Stimulated activated CD8-positive, alpha-beta memory T cell treated with anti-CD3 and anti-CD28 coated beads, Interleukin-7, amount 100 ng/mL, for 48 hours (primary cell): ENCODE data around the gene AHSP.
"Not testable (repeated sequence)": the region's sequence is repeated elsewhere in the genome, so short reads cannot be mapped to it uniquely, and the experiment has no call there.

Experiments used
- DNase-seq, 2 donors: peaks; one replicate each; pipeline ENCODE4 v3.0.0-alpha.2; 2020; ENCODE audit warnings: low read depth in 1 of 2; ENCODE audit errors: extremely low read depth in 1 of 2

Gene AHSP

DNA sequence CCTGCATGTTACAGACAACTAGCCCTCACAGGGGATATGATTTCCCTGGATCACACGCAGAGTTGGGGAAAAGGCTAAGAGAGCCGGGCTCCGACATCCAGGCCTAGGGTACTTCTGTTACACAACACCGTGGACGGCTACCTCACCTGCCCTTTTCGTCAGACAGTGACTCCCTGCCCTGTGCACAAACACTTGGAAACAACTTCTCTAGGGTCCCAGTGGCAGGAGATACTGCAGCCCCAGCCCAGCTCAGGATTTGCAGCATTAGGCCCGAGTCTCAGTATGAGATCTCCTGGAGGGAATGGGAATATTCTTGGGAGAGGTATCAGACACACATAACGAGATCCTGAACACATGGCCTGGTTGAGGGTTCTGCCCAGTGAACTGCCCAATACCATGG, 27.8 kb upstream of the AHSP start:
- DNase-seq = no peak

DNA sequence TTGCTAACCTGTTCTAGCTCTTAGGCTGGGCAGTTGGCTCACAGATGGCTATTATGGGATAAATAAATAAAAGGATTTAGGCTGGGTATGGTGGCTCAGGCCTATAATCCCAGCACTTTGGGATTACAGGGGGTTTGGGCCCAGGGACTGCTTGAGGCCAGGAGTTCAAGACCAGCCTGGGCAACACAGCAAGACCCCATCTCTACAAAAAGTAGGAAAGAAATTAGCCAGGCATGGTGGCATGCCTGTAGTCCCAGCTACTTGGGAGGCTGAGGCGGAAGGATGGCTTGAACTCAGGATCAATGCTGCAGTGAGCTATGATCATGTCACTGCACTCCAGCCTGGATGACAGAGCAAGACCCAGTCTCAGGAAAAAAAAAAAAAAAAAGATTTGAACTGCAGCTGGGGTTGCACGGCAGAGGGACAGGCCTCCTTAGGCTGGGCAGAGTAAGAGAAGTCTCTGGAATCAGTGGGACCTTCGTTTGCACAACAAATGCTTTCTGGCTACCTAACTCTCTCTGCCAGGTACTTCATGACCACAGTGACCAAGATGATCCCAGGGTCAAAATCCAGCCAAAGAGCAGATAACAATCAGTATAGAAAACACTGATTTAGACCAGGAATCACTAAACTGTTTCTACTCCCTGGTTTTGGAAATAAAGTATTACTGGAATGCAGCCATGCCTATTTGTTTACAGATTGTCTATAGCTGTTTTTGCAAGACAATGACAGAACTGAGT, 26.3 kb upstream of the AHSP start:
- DNase-seq = no peak

DNA sequence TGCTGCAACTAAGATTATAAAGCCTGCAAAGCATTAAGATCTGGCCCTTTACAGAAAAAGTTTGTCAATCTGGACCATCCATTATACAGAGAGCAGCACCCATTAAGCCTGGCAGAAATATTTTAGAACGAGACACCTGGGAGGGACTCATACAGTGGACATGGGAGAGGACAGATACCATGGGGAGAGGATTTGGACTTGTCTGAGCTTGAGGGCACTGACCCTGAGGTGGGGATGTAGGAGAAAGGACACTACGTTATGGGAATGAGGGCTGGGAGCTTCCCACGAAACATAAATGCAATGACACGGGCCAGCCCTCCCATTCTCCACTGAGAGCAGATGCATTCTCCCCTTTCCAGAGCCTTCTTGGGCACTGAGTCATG, 25.7 kb upstream of the AHSP start:
- DNase-seq = no peak

DNA sequence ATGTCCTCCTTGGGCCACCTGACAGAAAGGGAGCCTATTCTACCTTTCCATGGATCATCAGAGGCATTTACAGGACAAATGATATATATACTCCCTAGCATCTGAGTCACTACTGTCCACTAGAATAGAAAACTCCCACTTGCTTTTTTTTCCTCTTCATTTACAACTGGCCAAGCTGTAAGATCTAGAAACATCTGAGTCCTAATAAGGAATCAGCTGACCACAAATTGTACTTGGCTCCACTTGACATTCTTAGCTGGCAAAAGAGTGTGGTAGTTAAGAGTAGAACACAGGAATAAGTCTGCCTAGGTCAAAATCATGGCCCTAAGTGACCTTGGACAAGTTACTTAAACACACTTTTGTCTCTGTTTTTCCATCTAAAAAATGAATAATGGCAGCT, 24.7 kb upstream of the AHSP start:
- DNase-seq = no peak

DNA sequence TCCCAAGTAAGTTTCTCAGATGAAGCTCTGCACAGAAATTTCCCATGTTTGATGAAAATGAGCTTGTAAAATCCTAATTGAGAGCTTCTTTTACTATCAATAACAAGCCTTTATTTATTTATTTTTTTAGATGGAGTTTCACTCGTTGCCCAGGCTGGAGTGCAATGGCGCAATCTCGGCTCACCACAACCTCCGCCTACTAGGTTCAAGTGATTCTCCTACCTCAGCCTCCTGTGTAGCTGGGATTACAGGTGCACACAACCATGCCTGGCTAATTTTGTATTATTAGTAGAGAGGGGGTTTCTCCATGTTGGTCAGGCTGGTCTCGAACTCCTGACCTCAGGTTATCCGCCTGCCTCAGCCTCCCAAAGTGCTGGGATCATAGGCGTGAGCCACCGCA, 24.1 kb upstream of the AHSP start:
- not testable (repeated sequence) for DNase-seq

DNA sequence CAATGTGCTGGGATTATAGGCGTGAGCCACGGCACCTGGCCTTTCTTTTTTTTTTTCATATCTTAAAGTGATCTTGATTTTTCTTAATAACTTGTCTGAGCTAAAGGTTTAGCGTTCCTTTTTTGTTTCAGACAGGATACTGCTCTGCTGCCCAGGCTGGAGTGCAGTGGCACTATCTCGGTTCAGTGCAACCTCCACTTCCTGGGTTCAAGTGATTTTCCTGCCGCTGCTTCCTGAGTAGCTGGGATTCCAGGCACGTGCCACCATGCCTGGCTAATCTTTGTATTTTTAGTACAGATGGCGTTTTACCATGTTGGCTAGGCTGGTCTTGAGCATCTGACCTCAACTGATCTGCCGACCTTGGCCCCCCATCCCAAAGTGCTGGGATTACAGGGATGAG, 23.5 kb upstream of the AHSP start:
- no peak for DNase-seq

DNA sequence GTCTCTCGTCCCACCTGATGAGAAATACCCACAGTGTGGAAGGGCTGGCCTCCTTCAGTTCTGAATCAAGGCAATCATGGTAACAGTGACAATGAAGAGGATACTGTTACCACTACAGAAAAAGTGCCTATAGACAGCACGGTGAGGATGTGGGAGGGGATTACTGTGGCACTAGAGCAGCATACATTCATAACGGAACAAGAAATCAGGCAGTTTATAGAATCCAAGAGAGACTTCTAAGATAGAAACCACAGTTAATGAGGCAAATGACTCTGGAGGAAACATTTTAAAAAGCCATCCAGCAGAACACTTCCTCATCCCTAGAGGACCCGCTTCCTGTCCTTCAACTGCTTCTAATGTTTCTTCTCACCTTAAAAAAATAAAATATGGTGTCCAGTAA, 22.2 kb upstream of the AHSP start:
- no peak for DNase-seq

DNA sequence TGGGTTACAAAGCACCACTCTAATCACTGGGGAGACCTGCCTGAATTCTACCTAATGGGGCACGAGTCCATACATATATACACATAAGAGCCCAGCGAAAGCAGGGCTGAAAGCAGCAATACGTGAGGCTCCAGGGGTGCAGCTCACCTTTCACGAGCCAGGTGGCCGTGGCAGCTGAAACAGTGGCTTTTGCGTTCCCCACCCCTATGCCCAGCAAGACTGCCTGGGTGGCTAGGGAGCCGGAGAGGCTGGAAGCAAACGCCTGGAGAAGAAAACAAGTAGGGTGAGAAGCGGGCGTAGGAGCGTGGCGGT, 20.1 kb upstream of the AHSP start:
- no peak for DNase-seq

DNA sequence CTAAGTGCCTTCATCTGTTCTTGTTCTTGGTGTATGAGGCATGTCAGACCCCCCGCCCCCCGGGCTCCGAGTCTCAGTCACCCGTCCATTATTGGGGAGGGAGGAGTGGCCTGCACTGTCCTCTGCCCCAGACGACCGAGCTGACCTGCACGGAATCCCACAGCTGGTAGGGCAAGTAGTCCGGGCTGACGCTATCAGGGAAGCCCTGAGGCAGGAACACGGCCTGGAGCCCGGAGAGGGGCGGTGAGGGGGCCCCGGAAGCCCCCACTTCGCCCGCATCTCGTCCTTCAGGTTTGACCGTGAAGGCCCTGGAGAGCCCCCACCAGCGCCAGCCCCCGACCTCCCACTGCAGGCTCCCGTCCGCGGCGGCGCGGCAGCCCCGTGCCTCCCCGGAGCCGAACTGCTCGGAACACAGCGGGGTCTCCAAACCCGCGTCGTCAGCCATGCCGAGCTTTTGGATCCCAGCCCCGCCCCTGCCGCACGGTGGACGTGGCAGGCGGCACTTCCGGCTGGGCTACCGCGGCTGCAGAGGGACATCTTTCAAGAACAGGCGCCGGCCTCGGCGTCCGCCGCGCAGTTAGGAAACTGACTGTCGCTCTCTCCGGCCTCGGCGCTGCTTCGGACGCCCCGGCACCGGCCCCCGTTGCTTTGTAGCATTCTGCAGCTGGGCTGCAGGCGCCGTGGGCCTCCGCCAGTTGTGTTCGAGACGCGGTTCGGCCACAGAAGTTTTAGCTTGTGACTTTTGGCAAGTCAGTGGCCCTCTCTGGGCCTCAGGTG, 19.6 kb upstream of the AHSP start, which contains the start of gene RUSF1:
RUSF1 (minus strand) TSS at position 463 of the 777 bp plus-strand sequence; CDS start at position 445, 18 bp downstream.
- DNase-seq = peak; percentile 80 to 83

DNA sequence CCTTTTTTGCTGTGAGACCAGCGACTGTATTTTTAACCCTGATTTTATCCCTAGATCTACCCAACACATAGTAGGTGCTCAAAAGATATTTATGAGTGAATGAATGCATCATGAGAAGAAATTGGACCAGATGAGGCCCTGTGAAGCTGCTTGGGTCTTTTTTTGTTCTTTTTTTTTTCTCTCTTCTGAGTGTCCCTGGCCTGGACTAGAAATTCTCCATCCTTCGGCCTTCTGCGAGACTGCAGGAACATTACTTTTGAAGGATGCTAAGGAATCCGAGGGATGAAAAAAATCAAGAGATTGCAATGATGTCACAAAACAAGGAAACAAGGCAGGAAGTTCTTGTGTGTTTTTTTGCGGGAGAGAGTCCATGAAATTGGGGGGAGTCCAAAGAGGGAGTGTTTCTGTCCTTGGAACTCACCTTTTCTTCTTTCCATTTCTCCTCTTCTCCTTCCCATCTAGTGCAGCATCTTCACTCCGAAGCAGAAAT, 18.9 kb upstream of the AHSP start:
- DNase-seq = no peak

DNA sequence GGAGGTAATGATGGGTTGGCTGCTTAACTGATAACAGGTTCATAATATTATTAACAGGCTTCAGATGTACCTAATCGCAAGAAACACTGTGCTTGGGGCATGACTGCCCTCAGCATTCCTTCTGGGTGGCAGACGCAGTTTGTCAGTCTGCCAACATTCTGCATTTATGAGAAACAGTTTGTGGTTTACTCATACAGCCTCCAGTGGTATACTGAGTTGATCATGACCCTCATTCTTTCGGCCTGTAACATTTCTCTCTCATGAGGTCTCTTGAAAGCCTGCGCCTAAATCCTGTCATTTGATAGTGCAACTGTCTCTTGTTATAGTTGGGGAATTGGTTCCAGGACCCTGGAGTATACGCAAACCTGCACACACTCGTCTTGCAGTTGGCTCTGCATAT, 14.6 kb upstream of the AHSP start:
- no peak for DNase-seq

DNA sequence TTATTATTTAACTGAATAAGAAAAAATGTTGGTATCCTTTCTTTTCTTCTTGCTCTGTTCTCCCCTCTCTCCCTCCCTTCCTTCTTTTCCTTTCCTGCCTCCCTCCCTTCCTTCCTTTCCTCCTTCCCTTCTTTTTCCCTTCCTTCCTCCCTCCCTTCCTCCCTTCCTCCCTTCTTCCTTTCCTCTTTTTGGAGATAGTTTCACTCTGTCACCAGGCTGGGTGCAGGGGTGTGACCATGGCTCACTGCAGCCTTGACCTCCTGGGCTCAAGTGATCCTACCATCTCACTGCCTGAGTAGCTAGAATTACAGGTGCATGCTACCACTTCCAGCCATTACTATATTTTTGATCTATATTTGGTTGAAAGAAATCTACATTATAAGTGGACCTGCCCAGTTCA, 13.8 kb upstream of the AHSP start:
- DNase-seq = no peak

DNA sequence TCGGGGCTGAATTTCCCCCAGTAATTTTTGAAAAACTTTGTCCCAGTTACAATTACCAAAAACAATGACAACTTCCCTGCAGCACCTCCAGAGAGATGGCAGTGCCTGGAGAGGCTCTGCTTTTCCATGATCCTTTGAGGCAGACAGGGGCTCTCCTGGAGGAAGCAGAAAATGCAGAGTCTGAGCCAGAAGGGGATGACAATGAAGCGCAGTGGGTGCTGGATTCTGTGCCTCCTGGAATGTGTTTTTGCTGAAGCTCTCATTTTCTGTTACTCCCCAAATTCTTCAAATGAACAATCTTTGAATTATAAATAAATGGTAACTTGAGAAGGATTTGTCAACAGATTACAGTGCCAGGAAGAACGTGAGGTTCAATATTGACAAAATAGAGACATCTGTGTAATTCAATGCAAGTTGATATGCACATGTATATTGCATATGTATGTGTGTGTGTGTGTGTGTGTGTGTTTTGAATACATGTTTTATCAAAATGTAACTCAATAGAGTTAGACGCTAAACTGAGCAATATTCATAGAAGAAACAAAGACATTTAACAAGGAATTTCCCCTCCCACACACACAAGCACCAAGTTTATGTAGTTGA, 9.8 kb upstream of the AHSP start:
- no peak for DNase-seq

DNA sequence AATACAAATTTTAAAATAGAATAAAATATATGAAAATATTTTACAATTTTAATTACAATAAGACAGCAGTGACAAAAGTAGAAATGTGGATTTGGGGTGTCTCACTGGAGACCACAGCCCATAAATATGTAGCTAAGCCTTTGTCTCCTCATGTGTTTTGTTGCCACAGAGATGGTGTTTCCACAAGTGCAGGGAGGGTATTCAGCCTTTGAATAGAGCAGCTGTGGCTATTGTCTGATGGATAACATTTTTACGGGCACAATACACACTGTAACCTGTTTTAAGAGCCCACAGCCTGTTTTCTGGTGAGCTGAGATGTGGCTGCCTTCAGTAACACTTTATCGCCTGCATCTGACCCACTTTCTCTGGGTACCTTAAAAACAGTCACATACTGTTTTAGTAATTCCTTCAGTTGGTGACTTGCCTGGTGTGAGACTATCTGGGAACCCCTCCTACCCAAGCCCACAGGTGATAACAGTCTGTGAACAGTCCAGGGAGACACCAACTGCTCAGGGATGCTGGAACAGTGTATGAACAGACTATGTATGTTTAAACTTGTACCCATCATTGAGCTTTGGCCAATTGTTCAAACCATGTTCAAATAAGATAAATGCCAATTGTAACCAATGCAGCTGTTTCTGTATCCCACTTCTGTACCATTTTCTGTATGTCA, 7.8 kb upstream of the AHSP start:
- DNase-seq = no peak

DNA sequence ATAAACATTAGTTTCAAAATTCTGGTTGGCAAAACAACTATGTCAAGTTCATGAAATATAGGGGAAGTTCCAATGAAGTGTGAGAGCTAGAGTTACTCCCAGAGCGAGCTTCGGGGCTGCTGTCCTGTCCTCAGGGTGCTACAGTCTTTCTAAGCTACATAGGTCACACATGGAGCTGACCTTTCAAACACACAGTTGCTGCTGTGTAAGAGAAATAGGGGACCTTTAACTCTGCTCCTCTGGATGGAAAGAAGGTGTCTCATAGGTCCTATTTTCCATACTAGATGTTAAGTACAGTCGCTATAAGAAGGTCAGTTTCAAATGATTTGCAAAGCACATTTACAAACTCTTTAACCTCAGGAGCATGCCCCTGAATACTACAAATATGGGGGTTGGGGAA, 6.3 kb upstream of the AHSP start:
- no peak for DNase-seq

DNA sequence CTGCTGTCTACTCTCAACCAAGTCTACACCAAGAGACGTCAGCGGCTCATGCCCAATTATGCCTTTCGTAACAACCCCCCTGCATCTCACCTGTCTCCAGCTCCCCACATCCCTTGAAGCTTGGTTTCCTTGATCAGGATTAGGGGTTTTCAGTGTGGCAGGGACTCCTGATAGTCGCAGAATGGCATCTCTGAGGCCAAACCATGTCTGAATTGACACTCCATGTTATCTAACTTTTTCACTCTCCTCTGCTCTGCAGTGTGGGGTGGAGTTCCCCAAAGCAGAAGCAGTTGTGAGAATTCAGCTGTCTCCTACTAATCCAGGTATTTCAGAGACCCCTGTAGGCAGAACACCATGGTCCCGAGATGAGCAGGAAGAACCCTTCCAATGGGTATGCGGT, 5.6 kb upstream of the AHSP start:
- DNase-seq = no peak

DNA sequence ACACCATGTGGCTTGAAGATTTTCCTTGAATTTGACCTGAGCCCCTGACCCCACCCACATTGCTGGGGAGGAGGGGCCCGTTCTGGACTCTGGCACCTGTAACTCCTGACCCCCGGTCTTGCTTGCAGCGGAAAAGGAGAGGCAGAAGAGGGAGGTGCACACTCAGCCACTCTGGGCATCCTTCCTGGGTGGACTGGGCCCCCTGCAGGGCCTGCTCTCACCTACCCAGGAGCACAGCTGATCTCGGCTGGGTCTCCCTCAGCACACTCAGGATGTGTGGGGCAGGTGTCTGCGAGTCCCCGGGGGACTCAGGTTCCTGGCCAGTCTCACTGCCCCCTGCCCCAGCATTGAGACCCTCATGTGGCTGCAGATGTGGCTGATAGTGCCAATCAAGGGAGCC, 3.9 kb upstream of the AHSP start:
- DNase-seq = not testable (repeated sequence)

DNA sequence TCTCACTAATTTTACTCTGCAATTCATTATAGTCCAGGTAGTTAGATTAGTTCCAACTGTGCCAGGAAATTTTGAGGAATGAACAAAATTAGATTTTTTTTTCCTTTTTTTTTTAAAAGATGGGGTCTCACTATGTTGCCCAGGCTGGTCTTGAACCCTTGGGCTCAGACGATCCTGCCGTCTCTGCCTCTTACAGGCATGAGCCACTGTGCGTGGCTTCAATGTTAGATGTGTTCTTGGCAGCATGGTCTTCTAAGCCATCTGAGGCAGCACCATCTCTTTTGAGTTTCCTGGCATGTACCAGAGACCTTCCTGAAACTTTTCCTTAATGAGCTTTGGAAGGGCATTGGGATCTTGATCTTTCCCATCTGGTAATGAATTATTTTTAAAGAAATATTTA, 2.6 kb upstream of the AHSP start:
- no peak for DNase-seq

DNA sequence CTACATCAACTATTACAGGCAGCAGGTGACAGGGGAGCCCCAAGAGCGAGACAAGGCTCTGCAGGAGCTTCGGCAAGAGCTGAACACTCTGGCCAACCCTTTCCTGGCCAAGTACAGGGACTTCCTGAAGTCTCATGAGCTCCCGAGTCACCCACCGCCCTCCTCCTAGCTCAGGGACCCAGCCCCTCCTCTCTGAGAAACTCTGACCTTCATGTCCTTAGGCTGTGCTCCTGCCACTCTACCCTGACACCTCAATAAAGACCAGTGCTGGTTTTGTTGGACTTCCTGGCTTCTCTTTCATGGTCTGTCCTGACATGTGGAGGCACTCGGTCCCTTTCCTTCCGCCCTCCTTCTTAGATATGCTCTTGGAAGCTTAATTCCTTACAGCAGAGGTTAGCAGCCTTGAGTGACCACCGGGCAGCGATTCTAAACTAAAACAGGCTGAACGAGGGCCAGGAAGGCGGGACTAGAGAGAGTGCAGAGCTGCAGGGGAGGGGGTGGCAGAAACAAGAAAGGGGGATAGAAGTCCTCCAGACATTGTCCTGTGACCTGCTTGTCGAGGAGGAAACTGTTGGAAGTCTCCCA, 915 bp downstream of the AHSP start:
- no peak for DNase-seq

DNA sequence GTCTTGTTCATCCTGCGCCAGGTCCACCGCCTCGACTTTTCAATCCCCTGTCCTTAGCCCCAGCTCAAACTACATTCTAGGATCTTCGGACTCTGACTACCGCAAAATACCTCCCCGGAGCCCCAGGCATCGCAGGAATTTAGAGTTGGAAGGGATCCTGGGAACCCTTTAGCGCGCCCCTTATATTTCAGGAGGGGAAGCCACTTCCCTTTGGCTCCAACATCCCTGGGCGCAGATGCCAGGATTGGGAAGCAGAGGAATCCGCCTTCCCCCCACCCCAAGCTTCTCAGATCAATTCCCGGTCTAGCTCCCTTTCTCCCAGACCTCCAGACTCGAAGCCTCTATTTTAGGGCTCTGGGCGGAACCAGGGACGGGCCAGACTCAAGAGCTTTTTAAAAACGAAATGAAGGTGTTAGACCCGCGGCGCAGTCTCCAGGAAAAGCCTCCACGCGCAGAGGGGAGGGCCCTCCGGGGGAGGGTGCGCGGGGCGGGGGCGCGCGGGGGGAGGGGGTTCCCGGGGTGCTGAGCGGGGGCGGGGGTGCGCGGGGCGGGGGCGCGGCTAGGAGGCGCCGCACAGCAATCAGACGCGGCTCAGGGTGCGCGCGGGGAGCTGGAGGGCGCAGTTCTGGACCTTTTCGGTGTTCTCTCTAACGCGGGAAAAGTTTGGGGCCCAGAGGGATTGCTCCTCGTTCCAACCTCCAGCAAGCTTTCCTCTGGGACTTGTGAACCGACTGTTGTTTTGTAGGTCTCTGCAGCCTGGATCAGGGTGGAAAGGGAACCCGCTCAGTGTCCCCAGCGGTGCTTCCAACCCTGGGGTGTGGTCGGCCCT, 1.6 kb downstream of the AHSP start:
- no peak for DNase-seq
